Hepatocyte (in vitro differentiated cells): ENCODE data around the gene FGF2.

Experiments
- EZH2 ChIP-seq: fragments of 200-600 bp; sonication (generic); IDR thresholded peaks from 2 replicates; pipeline ENCODE4 v1.6.1; 2016; ENCODE audit warnings: antibody characterized with exemption, mild to moderate bottlenecking, borderline replicate concordance
- EZH2phosphoT487 ChIP-seq: fragments of 200-600 bp; sonication (generic); IDR thresholded peaks from one replicate; pipeline ENCODE4 v1.6.1; 2018; ENCODE audit warnings: antibody characterized with exemption, mild to moderate bottlenecking, low read depth, moderate library complexity; ENCODE audit not compliant: unreplicated experiment, severe bottlenecking
- TF ChIP-seq, protein P1 (sequence below): fragments of 200-600 bp; sonication (generic); IDR thresholded peaks from 2 replicates; pipeline ENCODE4 v1.5.1; 2016; ENCODE audit warnings: antibody characterized with exemption, mild to moderate bottlenecking; ENCODE audit not compliant: poor library complexity

DNA sequence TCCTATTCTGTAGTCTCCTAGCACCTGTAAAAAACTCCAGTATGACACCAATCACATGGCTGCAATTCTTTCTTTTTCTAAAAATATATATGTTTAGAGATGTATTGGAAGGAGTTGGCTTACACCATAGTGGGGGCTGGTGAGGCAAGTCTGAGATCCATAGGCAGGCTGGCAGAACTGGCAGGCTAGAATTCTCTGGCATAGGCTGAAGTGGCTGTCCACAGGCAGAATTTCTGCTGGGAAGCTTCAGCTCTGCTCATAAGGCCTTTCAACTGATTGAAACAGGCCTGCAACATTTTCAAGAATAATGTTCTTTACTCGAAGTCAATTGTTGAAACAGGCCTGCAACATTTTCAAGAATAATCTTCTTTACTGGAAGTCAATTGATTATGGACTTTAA is 37.0 kb downstream of the FGF2 start:
- TF ChIP-seq, protein P1, sequence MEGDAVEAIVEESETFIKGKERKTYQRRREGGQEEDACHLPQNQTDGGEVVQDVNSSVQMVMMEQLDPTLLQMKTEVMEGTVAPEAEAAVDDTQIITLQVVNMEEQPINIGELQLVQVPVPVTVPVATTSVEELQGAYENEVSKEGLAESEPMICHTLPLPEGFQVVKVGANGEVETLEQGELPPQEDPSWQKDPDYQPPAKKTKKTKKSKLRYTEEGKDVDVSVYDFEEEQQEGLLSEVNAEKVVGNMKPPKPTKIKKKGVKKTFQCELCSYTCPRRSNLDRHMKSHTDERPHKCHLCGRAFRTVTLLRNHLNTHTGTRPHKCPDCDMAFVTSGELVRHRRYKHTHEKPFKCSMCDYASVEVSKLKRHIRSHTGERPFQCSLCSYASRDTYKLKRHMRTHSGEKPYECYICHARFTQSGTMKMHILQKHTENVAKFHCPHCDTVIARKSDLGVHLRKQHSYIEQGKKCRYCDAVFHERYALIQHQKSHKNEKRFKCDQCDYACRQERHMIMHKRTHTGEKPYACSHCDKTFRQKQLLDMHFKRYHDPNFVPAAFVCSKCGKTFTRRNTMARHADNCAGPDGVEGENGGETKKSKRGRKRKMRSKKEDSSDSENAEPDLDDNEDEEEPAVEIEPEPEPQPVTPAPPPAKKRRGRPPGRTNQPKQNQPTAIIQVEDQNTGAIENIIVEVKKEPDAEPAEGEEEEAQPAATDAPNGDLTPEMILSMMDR = no peak
- TF ChIP-seq EZH2phosphoT487 = no peak
- no peak for TF ChIP-seq EZH2
